EL (cell line): ENCODE data around the gene SMARCA4.

Source experiments
- DNase-seq: peaks from one replicate; pipeline ENCODE4 v3.0.0-alpha.2; 2016

The SMARCA4 gene

GRCh38 chr19:10960314-10961072 is at the start of gene SMARCA4:
Gene SMARCA4, plus strand, starts transcription at chr19:10961030. Its CDS starts 23,122 bp downstream, at chr19:10984152.
- DNase-seq = peak; percentile 96

GRCh38 chr19:10911579-10912363 is 49.1 kb upstream of the SMARCA4 start:
- DNase-seq = no peak

GRCh38 chr19:10912619-10913018 is 48.2 kb upstream of the SMARCA4 start:
- DNase-seq = no peak

- no peak for DNase-seq
Observed at GRCh38 chr19:10913716-10914340, 47.0 kb upstream of the SMARCA4 start.

- peak; percentile 95 for DNase-seq
Observed at GRCh38 chr19:10915130-10916091, 45.4 kb upstream of the SMARCA4 start.

- DNase-seq = no peak
Observed at GRCh38 chr19:10916602-10917001, 44.2 kb upstream of the SMARCA4 start.

- DNase-seq = no peak
Observed at GRCh38 chr19:10918359-10918758, 42.5 kb upstream of the SMARCA4 start.

GRCh38 chr19:10919352-10920287 is 41.2 kb upstream of the SMARCA4 start:
- no peak for DNase-seq

GRCh38 chr19:10920288-10920655 is 40.6 kb upstream of the SMARCA4 start:
- no peak for DNase-seq

- no peak for DNase-seq
Observed at GRCh38 chr19:10920781-10921180, 40.0 kb upstream of the SMARCA4 start.

GRCh38 chr19:10921199-10921909 is 39.5 kb upstream of the SMARCA4 start:
- DNase-seq = no peak

GRCh38 chr19:10921910-10922637 is 38.8 kb upstream of the SMARCA4 start:
- no peak for DNase-seq

- DNase-seq = no peak
Observed at GRCh38 chr19:10922638-10923014, 38.2 kb upstream of the SMARCA4 start.

GRCh38 chr19:10923260-10924112 is 37.3 kb upstream of the SMARCA4 start:
- DNase-seq = no peak

- no peak for DNase-seq
Observed at GRCh38 chr19:10924597-10924996, 36.2 kb upstream of the SMARCA4 start.

GRCh38 chr19:10927730-10928562 is 32.9 kb upstream of the SMARCA4 start:
- DNase-seq = no peak

- DNase-seq = peak; percentile 99
Observed at GRCh38 chr19:10928563-10929401, 32.0 kb upstream of the SMARCA4 start, which contains the start of the genes TIMM29 and YIPF2. Gene TIMM29, plus strand, starts transcription at chr19:10928811. Its CDS starts 12 bp downstream, at chr19:10928823. Gene YIPF2, minus strand, starts transcription at chr19:10928639. Its CDS starts 229 bp downstream, at chr19:10928410.
